ENCODE data around the gene PMM2. TPM values are rescaled to one million over a fixed set of nuclear protein-coding genes. Genes with fewer than 3 reads are reported as not detected.

Gene PMM2
- total and polyA plus RNA-seq, 9 of the 15 experiments (the other 6 are each of a cell fraction or from before 2014, with no cell fraction given) = 5.6 to 42.7 (median 25.9) TPM

- peaks cover 0 to 4% of the 10 kb centered on the region in 2 experiments; a peak in 1 of 5 replicates for H3K4me1 ChIP-seq (replicated peaks in 1 of 2; ENCODE audit: control insufficient read depth in 2 of 2, insufficient read depth in 2 of 2, low read length in 2 of 2)
- H3K79me2 ChIP-seq (ENCODE audit: control insufficient read depth, insufficient read depth, low read length) = peaks cover under 1% of the 10 kb centered on the region; the same call in 1 of the 3 replicates
- no peaks in the 10 kb centered on the region for H3K9me1 ChIP-seq (ENCODE audit: control insufficient read depth, insufficient read depth, low read length)
- POLR2A ChIA-PET = interaction anchor here (0.6 to 2.6 kb wide), 6 partner anchors 9 to 296 kb away, joined by 3 to 9 read pairs (median 4); partner anchors contain the start of gene CARHSP1
- H3K27me3 ChIP-seq (ENCODE audit: control insufficient read depth in 2 of 2, insufficient read depth in 2 of 2, low read length in 2 of 2) = no peaks in the 10 kb centered on the region
- no peak for TF ChIP-seq HDAC6 (IDR thresholded peaks at IDR 0.05; ENCODE audit: low read depth, low read length)
- no peak for TF ChIP-seq GABPB2 (CRISPR knock-in tag; conservative IDR thresholded peaks at IDR 0.05)
- TF ChIP-seq POLR2G (IDR thresholded peaks at IDR 0.05; ENCODE audit: low read depth, low read length) = peak; percentile 62
- TF ChIP-seq POLR2AphosphoS5 (IDR thresholded peaks at IDR 0.05; ENCODE audit: control insufficient read depth, insufficient read depth, low read depth, low read length) = peak; percentile 13; the same call in 1 of the 2 replicates
- no peak for TF ChIP-seq ZNF57 (CRISPR knock-in tag; IDR thresholded peaks at IDR 0.05)
- TF ChIP-seq ESRRA (IDR thresholded peaks at IDR 0.05; ENCODE audit: borderline replicate concordance, low read depth) = peak; percentile 58; the same call in 1 of the 2 replicates
- TF ChIP-seq ZBTB8A (IDR thresholded peaks at IDR 0.05; ENCODE audit: partially characterized antibody) = no peak
- TF ChIP-seq CHCHD3 (CRISPR knock-in tag; IDR thresholded peaks at IDR 0.05) = no peak
- TF ChIP-seq STAT5B (CRISPR knock-in tag; IDR thresholded peaks at IDR 0.05) = no peak
- TF ChIP-seq BCOR (IDR thresholded peaks at IDR 0.05) = no peak
- no peak for TF ChIP-seq DNMT1 (IDR thresholded peaks at IDR 0.05)
- TF ChIP-seq PML (IDR thresholded peaks at IDR 0.05; ENCODE audit: low read length) = peak; percentile 2; the same call in 1 of the 2 replicates
- peak; percentile 78 for TF ChIP-seq RBM22 (IDR thresholded peaks at IDR 0.05; ENCODE audit: low read depth, low read length, poor library complexity, severe bottlenecking)
- TF ChIP-seq POLR2A (conservative IDR thresholded peaks at IDR 0.05) = peak; percentile 38; the same call in 1 of the 2 replicates
- H2AFZ ChIP-seq (ENCODE audit: low read depth, low read length) = no peak overlapping the region
- intact Hi-C loops (cut with micrococcal nuclease) (no loop called here), in situ Hi-C loops (cut with MboI) (no loop called here)
- ATAC-seq = peak; percentile 19
- H3K9me3 ChIP-seq (replicated peaks; ENCODE audit: control insufficient read depth, insufficient read depth, low read depth, low read length) = no peaks in the 10 kb centered on the region
- 75% methylated on average over 9 of the region's 11 CpGs for WGBS (ENCODE audit: insufficient coverage, low coverage, missing lambda C conversion rate)
- BruUV-seq (replicated peaks) = no TSS peak
- CTCF ChIA-PET (ENCODE audit: low intra/inter-chr PET ratio) = no interaction called here
- DNase-seq (ENCODE audit: extremely low read depth in 1 of 4, low spot score in 3 of 4) = no peak
- no peak overlapping the region for H3K27ac ChIP-seq (ENCODE audit: extremely low read depth, low read depth, low read length)
- no peaks in the 10 kb centered on the region for H4K20me1 ChIP-seq (replicated peaks; ENCODE audit: control insufficient read depth, insufficient read depth, low read length)
- no peak overlapping the region for H3K4me2 ChIP-seq (ENCODE audit: insufficient read depth, low read length)
- no peak for FAIRE-seq
- H3K36me3 ChIP-seq (ENCODE audit: control insufficient read depth, insufficient read depth, low read length) = peaks cover 91% of the 10 kb centered on the region; the same call in 2 of the 3 replicates
- H3K4me3 ChIP-seq = no peak overlapping the region
- 0 out of 4 replicates have a peak overlapping the region, but pooled peaks of 1 of the 2 experiments have one; percentile 21 for H3K9ac ChIP-seq (ENCODE audit: insufficient read depth in 1 of 2, low read depth in 2 of 2, low read length in 2 of 2)
Measured at GRCh38 chr16:8850279-8850885, 52.7 kb downstream of the PMM2 start.

Data from K562 (cell line).